HEK293 (cell line): Measurements from ENCODE around the gene KCNH5.

ENCODE experiments used
- CTCF ChIA-PET: fragments of 350-600 bp; formaldehyde crosslinking; extraction: SDS; loops from one replicate; lab custom pipeline; 2021; ENCODE audit warnings: antibody characterized with exemption; lab: Yijun Ruan, JAX
- POLR2A ChIA-PET: fragments of 300-600 bp; formaldehyde crosslinking; extraction: SDS; loops from one replicate; lab custom pipeline; 2020; ENCODE audit warnings: antibody characterized with exemption, inconsistent platforms; lab: Yijun Ruan, JAX
- H3K27ac ChIP-seq: fragments of 200-500 bp; sonication (Bioruptor generic); 2 replicates; pipeline ENCODE4 v1.5.1; 2014; ENCODE audit warnings: low read depth, low read length, control low read depth, inconsistent platforms; ENCODE audit errors: extremely low read depth
- H3K36me3 ChIP-seq, 2 experiments: fragments of 200-500 bp in 1 of 2; sonication (Bioruptor generic) in 1 of 2; 1 replicate in 1 of 2; 2 replicates in 1 of 2; pipeline ENCODE4 v1.5.1; 2014 to 2017; ENCODE audit warnings: inconsistent platforms in 2 of 2, low read length in 2 of 2; ENCODE audit not compliant: control insufficient read depth in 2 of 2, insufficient read depth in 1 of 2
- H3K4me1 ChIP-seq: fragments of 200-500 bp; sonication (Bioruptor generic); 2 replicates; pipeline ENCODE4 v1.5.1; 2014; ENCODE audit warnings: mild to moderate bottlenecking, low read length, inconsistent platforms; ENCODE audit not compliant: control insufficient read depth, insufficient read depth
- H3K4me3 ChIP-seq: 2 replicates; pipeline ENCODE4 v1.5.1; 2011; ENCODE audit warnings: low read depth, mild to moderate bottlenecking, control low read depth, low read length, moderate library complexity
- H3K9me3 ChIP-seq: fragments of 200-500 bp; sonication (Bioruptor generic); 2 replicates; pipeline ENCODE4 v1.5.1; 2014; ENCODE audit warnings: low read depth, low read length, inconsistent platforms; ENCODE audit not compliant: control insufficient read depth, insufficient read depth
- ZBTB21 ChIP-seq: fragments of 450-650 bp; formaldehyde crosslinking; IDR thresholded peaks from 2 replicates; pipeline ENCODE4 v1.5.1; 2017; ENCODE audit warnings: missing biosample characterization, missing genetic modification characterization
- ZNF138 ChIP-seq: fragments of 450-650 bp; formaldehyde crosslinking; IDR thresholded peaks from 2 replicates; pipeline ENCODE4 v1.5.1; 2016; ENCODE audit warnings: missing biosample characterization, missing genetic modification characterization, borderline replicate concordance
- ZNF169 ChIP-seq: fragments of 450-650 bp; formaldehyde crosslinking; IDR thresholded peaks from 2 replicates; pipeline ENCODE4 v1.5.1; 2016; ENCODE audit warnings: missing biosample characterization, missing genetic modification characterization
- ZNF19 ChIP-seq: fragments of 450-650 bp; formaldehyde crosslinking; IDR thresholded peaks from 2 replicates; pipeline ENCODE4; 2016; ENCODE audit warnings: missing biosample characterization, missing genetic modification characterization, low read depth
- ZNF350 ChIP-seq: fragments of 450-650 bp; formaldehyde crosslinking; IDR thresholded peaks from 2 replicates; pipeline ENCODE4 v1.5.0; 2017; ENCODE audit warnings: missing biosample characterization, mild to moderate bottlenecking, missing genetic modification characterization
- ZNF391 ChIP-seq: fragments of 450-650 bp; formaldehyde crosslinking; IDR thresholded peaks from 2 replicates; pipeline ENCODE4 v1.5.1; 2016; ENCODE audit warnings: low read depth, missing biosample characterization, missing genetic modification characterization, borderline replicate concordance
- ZNF394 ChIP-seq: fragments of 450-650 bp; formaldehyde crosslinking; IDR thresholded peaks from 2 replicates; pipeline ENCODE4 v1.5.1; 2016; ENCODE audit warnings: missing biosample characterization, missing genetic modification characterization, mild to moderate bottlenecking, moderate library complexity, borderline replicate concordance
- ZNF624 ChIP-seq: fragments of 450-650 bp; formaldehyde crosslinking; IDR thresholded peaks from 2 replicates; pipeline ENCODE4 v1.5.1; 2017; ENCODE audit warnings: missing biosample characterization, missing genetic modification characterization
- ZNF777 ChIP-seq: fragments of 450-650 bp; formaldehyde crosslinking; IDR thresholded peaks from 2 replicates; pipeline ENCODE4 v1.5.1; 2017; ENCODE audit warnings: missing biosample characterization, missing genetic modification characterization, borderline replicate concordance
- TF ChIP-seq, protein P1 (sequence below): fragments of 450-650 bp; formaldehyde crosslinking; IDR thresholded peaks from 2 replicates; pipeline ENCODE4 v1.5.1; 2016; ENCODE audit warnings: missing biosample characterization, missing genetic modification characterization, borderline replicate concordance
- TF ChIP-seq, protein P2 (sequence below): fragments of 450-650 bp; formaldehyde crosslinking; IDR thresholded peaks from 2 replicates; pipeline ENCODE4 v1.5.1; 2017; ENCODE audit warnings: missing biosample characterization, missing genetic modification characterization
- TF ChIP-seq, protein P3 (sequence below): fragments of 450-650 bp; formaldehyde crosslinking; IDR thresholded peaks from 2 replicates; pipeline ENCODE4 v1.5.1; 2016; ENCODE audit warnings: missing biosample characterization, missing genetic modification characterization
- TF ChIP-seq, protein P4 (sequence below): fragments of 450-650 bp; formaldehyde crosslinking; IDR thresholded peaks from 2 replicates; pipeline ENCODE4 v1.5.1; 2017; ENCODE audit warnings: missing biosample characterization, missing genetic modification characterization

The KCNH5 gene

DNA sequence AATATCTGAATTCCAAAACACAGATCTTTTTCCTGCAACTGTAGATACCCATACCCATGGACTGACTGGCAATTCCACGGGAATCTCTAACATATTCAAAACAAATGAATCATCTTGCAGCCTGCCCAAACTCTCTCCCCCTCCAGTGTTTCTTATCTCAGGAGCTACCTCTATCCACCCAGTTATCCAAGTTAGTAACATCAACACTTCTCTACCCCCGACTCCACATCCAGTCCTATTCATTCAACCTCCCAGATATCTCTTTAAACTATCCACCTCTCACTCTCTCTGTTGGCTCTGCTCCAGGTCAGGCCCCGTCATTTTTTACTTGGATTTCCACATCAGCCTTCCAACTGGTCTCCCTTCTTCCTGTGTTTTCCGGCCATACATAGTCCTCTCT, 6.7 kb upstream of the KCNH5 start:
- Histone ChIP-seq H3K36me3 (no peaks in the 10 kb centered on the region), H3K4me1 (no peaks in the 10 kb centered on the region), H3K27ac (no peak overlapping the region), H3K4me3 (no peak overlapping the region), H3K9me3 (no peaks in the 10 kb centered on the region)
- TF ChIP-seq, protein P1, sequence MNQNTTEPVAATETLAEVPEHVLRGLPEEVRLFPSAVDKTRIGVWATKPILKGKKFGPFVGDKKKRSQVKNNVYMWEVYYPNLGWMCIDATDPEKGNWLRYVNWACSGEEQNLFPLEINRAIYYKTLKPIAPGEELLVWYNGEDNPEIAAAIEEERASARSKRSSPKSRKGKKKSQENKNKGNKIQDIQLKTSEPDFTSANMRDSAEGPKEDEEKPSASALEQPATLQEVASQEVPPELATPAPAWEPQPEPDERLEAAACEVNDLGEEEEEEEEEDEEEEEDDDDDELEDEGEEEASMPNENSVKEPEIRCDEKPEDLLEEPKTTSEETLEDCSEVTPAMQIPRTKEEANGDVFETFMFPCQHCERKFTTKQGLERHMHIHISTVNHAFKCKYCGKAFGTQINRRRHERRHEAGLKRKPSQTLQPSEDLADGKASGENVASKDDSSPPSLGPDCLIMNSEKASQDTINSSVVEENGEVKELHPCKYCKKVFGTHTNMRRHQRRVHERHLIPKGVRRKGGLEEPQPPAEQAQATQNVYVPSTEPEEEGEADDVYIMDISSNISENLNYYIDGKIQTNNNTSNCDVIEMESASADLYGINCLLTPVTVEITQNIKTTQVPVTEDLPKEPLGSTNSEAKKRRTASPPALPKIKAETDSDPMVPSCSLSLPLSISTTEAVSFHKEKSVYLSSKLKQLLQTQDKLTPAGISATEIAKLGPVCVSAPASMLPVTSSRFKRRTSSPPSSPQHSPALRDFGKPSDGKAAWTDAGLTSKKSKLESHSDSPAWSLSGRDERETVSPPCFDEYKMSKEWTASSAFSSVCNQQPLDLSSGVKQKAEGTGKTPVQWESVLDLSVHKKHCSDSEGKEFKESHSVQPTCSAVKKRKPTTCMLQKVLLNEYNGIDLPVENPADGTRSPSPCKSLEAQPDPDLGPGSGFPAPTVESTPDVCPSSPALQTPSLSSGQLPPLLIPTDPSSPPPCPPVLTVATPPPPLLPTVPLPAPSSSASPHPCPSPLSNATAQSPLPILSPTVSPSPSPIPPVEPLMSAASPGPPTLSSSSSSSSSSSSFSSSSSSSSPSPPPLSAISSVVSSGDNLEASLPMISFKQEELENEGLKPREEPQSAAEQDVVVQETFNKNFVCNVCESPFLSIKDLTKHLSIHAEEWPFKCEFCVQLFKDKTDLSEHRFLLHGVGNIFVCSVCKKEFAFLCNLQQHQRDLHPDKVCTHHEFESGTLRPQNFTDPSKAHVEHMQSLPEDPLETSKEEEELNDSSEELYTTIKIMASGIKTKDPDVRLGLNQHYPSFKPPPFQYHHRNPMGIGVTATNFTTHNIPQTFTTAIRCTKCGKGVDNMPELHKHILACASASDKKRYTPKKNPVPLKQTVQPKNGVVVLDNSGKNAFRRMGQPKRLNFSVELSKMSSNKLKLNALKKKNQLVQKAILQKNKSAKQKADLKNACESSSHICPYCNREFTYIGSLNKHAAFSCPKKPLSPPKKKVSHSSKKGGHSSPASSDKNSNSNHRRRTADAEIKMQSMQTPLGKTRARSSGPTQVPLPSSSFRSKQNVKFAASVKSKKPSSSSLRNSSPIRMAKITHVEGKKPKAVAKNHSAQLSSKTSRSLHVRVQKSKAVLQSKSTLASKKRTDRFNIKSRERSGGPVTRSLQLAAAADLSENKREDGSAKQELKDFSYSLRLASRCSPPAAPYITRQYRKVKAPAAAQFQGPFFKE (tag by site-specific recombination), result no peak
- TF ChIP-seq ZNF394 (tag by site-specific recombination) (no peak), ZNF169 (tag by site-specific recombination) (no peak), ZNF350 (tag by site-specific recombination) (no peak), ZNF624 (tag by site-specific recombination) (no peak), ZNF391 (no peak), ZNF138 (tag by site-specific recombination) (no peak)
- TF ChIP-seq, protein P2, sequence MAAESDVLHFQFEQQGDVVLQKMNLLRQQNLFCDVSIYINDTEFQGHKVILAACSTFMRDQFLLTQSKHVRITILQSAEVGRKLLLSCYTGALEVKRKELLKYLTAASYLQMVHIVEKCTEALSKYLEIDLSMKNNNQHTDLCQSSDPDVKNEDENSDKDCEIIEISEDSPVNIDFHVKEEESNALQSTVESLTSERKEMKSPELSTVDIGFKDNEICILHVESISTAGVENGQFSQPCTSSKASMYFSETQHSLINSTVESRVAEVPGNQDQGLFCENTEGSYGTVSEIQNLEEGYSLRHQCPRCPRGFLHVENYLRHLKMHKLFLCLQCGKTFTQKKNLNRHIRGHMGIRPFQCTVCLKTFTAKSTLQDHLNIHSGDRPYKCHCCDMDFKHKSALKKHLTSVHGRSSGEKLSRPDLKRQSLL (tag by site-specific recombination), result no peak
- CTCF ChIA-PET, result interaction anchor here (0.7 kb wide), 1 partner anchor 13 kb away, joined by 5 read pairs; no protein-coding TSS in a partner anchor
- POLR2A ChIA-PET, result no interaction called here

DNA sequence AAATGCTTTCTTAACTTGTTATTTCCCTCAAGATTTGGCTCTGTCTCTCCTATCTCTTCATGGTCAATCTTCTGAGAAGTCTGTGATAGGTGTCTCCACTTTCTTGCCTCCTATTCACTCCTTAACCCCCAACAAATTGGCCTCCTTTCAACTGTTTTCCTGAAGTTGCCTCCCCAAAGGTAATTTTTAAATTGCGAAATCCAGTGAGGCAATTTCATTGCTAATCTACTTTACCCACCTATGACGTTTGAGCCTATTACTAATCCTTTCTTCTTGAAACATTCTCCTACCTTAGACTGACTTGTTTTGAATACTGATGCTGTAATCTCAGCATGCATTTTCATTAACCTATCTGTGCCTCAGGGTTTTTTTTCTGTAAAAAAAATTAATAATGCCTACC, 6.0 kb upstream of the KCNH5 start:
- Histone ChIP-seq H3K36me3 (no peaks in the 10 kb centered on the region), H3K4me1 (no peaks in the 10 kb centered on the region), H3K9me3 (no peaks in the 10 kb centered on the region), H3K4me3 (no peak overlapping the region), H3K27ac (no peak overlapping the region)
- TF ChIP-seq, protein P3, sequence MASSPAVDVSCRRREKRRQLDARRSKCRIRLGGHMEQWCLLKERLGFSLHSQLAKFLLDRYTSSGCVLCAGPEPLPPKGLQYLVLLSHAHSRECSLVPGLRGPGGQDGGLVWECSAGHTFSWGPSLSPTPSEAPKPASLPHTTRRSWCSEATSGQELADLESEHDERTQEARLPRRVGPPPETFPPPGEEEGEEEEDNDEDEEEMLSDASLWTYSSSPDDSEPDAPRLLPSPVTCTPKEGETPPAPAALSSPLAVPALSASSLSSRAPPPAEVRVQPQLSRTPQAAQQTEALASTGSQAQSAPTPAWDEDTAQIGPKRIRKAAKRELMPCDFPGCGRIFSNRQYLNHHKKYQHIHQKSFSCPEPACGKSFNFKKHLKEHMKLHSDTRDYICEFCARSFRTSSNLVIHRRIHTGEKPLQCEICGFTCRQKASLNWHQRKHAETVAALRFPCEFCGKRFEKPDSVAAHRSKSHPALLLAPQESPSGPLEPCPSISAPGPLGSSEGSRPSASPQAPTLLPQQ (tag by site-specific recombination), result no peak
- TF ChIP-seq ZNF777 (tag by site-specific recombination), result no peak
- no peak for TF ChIP-seq ZBTB21 (tag by site-specific recombination)
- no peak for TF ChIP-seq ZNF19 (tag by site-specific recombination)
- TF ChIP-seq, protein P4, sequence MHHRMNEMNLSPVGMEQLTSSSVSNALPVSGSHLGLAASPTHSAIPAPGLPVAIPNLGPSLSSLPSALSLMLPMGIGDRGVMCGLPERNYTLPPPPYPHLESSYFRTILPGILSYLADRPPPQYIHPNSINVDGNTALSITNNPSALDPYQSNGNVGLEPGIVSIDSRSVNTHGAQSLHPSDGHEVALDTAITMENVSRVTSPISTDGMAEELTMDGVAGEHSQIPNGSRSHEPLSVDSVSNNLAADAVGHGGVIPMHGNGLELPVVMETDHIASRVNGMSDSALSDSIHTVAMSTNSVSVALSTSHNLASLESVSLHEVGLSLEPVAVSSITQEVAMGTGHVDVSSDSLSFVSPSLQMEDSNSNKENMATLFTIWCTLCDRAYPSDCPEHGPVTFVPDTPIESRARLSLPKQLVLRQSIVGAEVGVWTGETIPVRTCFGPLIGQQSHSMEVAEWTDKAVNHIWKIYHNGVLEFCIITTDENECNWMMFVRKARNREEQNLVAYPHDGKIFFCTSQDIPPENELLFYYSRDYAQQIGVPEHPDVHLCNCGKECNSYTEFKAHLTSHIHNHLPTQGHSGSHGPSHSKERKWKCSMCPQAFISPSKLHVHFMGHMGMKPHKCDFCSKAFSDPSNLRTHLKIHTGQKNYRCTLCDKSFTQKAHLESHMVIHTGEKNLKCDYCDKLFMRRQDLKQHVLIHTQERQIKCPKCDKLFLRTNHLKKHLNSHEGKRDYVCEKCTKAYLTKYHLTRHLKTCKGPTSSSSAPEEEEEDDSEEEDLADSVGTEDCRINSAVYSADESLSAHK (tag by site-specific recombination), result no peak
- CTCF ChIA-PET, result no interaction called here
- POLR2A ChIA-PET, result no interaction called here
